Smooth muscle cell (in vitro differentiated cells): Measurements from ENCODE around the gene UGGT1. TPM values are rescaled to one million over a fixed set of nuclear protein-coding genes. Genes with fewer than 3 reads are reported as not detected.

Source experiments
- DNase-seq: peaks from one replicate; lab custom pipeline; 2025; ENCODE audit not compliant: unreplicated experiment; lab: John Stamatoyannopoulos, UW
- H2AFZ ChIP-seq: fragments of 200-600 bp; sonication (generic); 2 replicates; pipeline ENCODE4 v1.6.0; 2016; ENCODE audit warnings: antibody characterized with exemption, low read depth, mild to moderate bottlenecking
- H3F3A ChIP-seq: fragments of 200-600 bp; sonication (generic); 2 replicates; pipeline ENCODE4 v1.6.0; 2017; ENCODE audit warnings: antibody characterized with exemption, low read depth
- H3K27ac ChIP-seq: fragments of 200-600 bp; sonication (generic); 2 replicates; pipeline ENCODE4 v1.5.1; 2016; ENCODE audit warnings: low read depth, mild to moderate bottlenecking
- H3K27me3 ChIP-seq: fragments of 200-600 bp; sonication (generic); 2 replicates; pipeline ENCODE4 v1.6.1; 2016; ENCODE audit warnings: low read depth, mild to moderate bottlenecking
- H3K36me3 ChIP-seq: fragments of 200-600 bp; sonication (generic); 2 replicates; pipeline ENCODE4 v1.5.1; 2016; ENCODE audit warnings: low read depth
- H3K4me1 ChIP-seq: fragments of 200-600 bp; sonication (generic); 2 replicates; pipeline ENCODE4 v1.5.1; 2016; ENCODE audit warnings: low read depth
- H3K4me2 ChIP-seq: fragments of 200-600 bp; sonication (generic); 2 replicates; pipeline ENCODE4 v1.6.0; 2016; ENCODE audit warnings: mild to moderate bottlenecking
- H3K4me3 ChIP-seq: fragments of 200-600 bp; sonication (generic); 2 replicates; pipeline ENCODE4 v1.5.1; 2016; ENCODE audit warnings: mild to moderate bottlenecking
- H3K79me2 ChIP-seq: fragments of 200-600 bp; sonication (generic); 2 replicates; pipeline ENCODE4 v1.6.0; 2016; ENCODE audit warnings: low read depth, mild to moderate bottlenecking
- H3K9ac ChIP-seq: fragments of 200-600 bp; sonication (generic); 2 replicates; pipeline ENCODE4 v1.6.0; 2016; ENCODE audit warnings: low read depth
- H3K9me3 ChIP-seq: fragments of 200-600 bp; sonication (generic); replicated peaks from 2 replicates; pipeline ENCODE4 v1.5.1; 2016; ENCODE audit warnings: low read depth
- H4K20me1 ChIP-seq: fragments of 200-600 bp; sonication (generic); 2 replicates; pipeline ENCODE4 v1.6.0; 2016; ENCODE audit warnings: low read depth
- WGBS: methylation state at CpG from one replicate; pipeline ENCODE4 v1.1.7; 2016; ENCODE audit warnings: low lambda C conversion rate; 5-methylcytosine and 5-hydroxymethylcytosine counted together
- polyA plus RNA-seq: library from polyadenylated mRNA; unstranded; fragments of >200 nt; fragmentation: Nextera tagmentation; extraction: Ambion mirVana; gene quantifications from 2 replicates; pipeline ENCODE4 v1.2.1, GENCODE V29; 2016
- total RNA-seq: library from RNA; depleted of rRNA; stranded (reverse); fragments of >200 nt; gene quantifications from 2 replicates; pipeline ENCODE4 v1.2.3, GENCODE V29; 2014
- TF ChIP-seq, protein P1 (sequence below): fragments of 200-600 bp; sonication (generic); IDR thresholded peaks from 2 replicates; pipeline ENCODE4 v1.5.1; 2017; ENCODE audit warnings: borderline replicate concordance, mild to moderate bottlenecking, antibody characterized with exemption; ENCODE audit not compliant: insufficient read depth, poor library complexity, severe bottlenecking

Gene UGGT1
- total and polyA plus RNA-seq, 2 experiments from 2014 or later: 14.3 to 46.3 TPM

DNA sequence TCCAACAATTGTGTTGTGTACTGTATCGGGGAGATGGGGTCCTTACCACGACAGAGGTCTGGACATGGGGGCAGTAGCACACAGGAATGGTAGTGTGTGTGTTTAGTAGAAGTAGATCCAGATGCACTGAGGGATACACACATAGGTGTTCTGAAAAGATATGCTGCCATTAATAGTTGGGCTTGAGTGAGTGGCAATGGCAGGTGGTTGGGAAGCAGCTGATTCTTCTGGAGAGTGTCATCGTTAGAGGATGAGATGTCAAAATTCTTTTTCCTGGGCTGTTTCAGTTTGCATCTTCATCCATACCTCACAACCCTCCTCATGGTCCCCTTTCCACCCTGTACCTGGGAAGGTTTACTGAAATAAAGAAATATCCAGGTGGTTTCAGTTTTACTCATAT, 66.6 kb downstream of the UGGT1 start:
- 95% methylated on average over 3 of the region's 3 CpGs for WGBS
- TF ChIP-seq, protein P1, sequence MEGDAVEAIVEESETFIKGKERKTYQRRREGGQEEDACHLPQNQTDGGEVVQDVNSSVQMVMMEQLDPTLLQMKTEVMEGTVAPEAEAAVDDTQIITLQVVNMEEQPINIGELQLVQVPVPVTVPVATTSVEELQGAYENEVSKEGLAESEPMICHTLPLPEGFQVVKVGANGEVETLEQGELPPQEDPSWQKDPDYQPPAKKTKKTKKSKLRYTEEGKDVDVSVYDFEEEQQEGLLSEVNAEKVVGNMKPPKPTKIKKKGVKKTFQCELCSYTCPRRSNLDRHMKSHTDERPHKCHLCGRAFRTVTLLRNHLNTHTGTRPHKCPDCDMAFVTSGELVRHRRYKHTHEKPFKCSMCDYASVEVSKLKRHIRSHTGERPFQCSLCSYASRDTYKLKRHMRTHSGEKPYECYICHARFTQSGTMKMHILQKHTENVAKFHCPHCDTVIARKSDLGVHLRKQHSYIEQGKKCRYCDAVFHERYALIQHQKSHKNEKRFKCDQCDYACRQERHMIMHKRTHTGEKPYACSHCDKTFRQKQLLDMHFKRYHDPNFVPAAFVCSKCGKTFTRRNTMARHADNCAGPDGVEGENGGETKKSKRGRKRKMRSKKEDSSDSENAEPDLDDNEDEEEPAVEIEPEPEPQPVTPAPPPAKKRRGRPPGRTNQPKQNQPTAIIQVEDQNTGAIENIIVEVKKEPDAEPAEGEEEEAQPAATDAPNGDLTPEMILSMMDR: no peak
- H3F3A ChIP-seq: no peaks in the 10 kb centered on the region

DNA sequence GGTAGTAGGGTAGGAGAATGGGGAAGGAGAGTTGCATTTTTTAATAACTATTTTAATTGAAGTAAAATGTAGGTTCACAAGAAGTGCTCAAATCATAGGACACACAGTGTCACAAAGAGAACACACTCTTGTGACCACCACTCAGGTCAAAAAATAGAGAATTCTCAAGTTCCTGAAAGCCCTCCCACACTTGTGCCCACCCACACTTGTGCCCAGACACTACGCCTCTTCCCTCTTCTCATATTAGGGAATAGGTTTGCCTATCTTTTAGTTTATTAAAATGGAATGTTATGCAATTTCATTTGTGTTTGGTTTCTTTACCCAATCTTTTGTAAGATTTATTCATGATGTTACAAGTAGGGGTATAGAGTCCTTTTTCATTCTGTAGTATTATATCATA, 67.2 kb downstream of the UGGT1 start:
- no peaks in the 10 kb centered on the region for H3K4me1 ChIP-seq
- peaks cover 31% of the 10 kb centered on the region for H3K36me3 ChIP-seq
- peaks cover 7% of the 10 kb centered on the region for H4K20me1 ChIP-seq
- no peak overlapping the region for H3K9ac ChIP-seq
- no peak overlapping the region for H2AFZ ChIP-seq
- H3K4me2 ChIP-seq: no peak overlapping the region
- DNase-seq: no peak
- H3K79me2 ChIP-seq: no peaks in the 10 kb centered on the region
- 97% methylated on average over 1 of the region's 1 CpG for WGBS
- no peaks in the 10 kb centered on the region for H3K9me3 ChIP-seq
- H3K4me3 ChIP-seq: no peak overlapping the region
- TF ChIP-seq, protein P1: no peak
- H3K27ac ChIP-seq: no peak overlapping the region
- no peaks in the 10 kb centered on the region for H3K27me3 ChIP-seq
- no peaks in the 10 kb centered on the region for H3F3A ChIP-seq

More for the DNA sequence above, 66.6 kb downstream of the UGGT1 start:
- peaks cover 35% of the 10 kb centered on the region for H3K36me3 ChIP-seq
- H3K27me3 ChIP-seq: no peaks in the 10 kb centered on the region
- H3K4me3 ChIP-seq: no peak overlapping the region
- H3K9me3 ChIP-seq: no peaks in the 10 kb centered on the region
- H3K27ac ChIP-seq: no peak overlapping the region
- no peaks in the 10 kb centered on the region for H3K79me2 ChIP-seq
- peaks cover 7% of the 10 kb centered on the region for H4K20me1 ChIP-seq
- H3K4me2 ChIP-seq: no peak overlapping the region
- H3K4me1 ChIP-seq: no peaks in the 10 kb centered on the region
- DNase-seq: no peak
- no peak overlapping the region for H3K9ac ChIP-seq
- no peak overlapping the region for H2AFZ ChIP-seq

DNA sequence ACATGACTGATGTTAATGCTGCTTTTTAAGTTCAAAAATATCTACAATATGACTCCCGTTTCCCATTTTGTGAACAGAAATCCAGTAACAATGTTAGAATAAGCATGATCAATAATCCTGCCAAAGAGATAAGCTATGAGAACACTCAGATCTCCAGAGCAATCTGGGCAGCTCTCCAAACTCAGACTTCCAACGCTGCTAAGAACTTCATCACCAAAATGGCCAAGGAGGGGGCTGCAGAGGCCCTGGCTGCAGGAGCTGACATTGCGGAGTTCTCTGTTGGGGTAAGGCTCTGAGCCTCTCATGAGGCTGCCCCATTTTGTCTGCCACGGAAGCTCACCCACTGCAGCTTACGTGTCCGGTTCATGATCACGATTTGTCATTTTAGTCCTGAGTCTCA, 68.4 kb downstream of the UGGT1 start:
- H3F3A ChIP-seq: no peaks in the 10 kb centered on the region

More for the DNA sequence above, 68.4 kb downstream of the UGGT1 start:
- peaks cover 7% of the 10 kb centered on the region for H4K20me1 ChIP-seq
- H3K4me2 ChIP-seq: no peak overlapping the region
- no peak overlapping the region for H3K27ac ChIP-seq
- H3K9me3 ChIP-seq: no peaks in the 10 kb centered on the region
- no peak overlapping the region for H3K9ac ChIP-seq
- no peak for DNase-seq
- 95% methylated on average over 7 of the region's 7 CpGs for WGBS
- no peak overlapping the region for H3K4me3 ChIP-seq
- no peak overlapping the region for H2AFZ ChIP-seq
- no peaks in the 10 kb centered on the region for H3K4me1 ChIP-seq
- TF ChIP-seq, protein P1: no peak
- no peaks in the 10 kb centered on the region for H3K79me2 ChIP-seq
- H3K27me3 ChIP-seq: no peaks in the 10 kb centered on the region
- H3K36me3 ChIP-seq: peaks cover 28% of the 10 kb centered on the region
